ENCODE measurements around the gene HOXD13. TPM values are rescaled to one million over a fixed set of nuclear protein-coding genes. Genes with fewer than 3 reads are reported as not detected.
A peak's percentile ranks its signal among the peaks of the same experiment; 100 is the strongest.

Gene HOXD13
- total RNA-seq, 3 donors from 2014 or later, result not detected

DNA sequence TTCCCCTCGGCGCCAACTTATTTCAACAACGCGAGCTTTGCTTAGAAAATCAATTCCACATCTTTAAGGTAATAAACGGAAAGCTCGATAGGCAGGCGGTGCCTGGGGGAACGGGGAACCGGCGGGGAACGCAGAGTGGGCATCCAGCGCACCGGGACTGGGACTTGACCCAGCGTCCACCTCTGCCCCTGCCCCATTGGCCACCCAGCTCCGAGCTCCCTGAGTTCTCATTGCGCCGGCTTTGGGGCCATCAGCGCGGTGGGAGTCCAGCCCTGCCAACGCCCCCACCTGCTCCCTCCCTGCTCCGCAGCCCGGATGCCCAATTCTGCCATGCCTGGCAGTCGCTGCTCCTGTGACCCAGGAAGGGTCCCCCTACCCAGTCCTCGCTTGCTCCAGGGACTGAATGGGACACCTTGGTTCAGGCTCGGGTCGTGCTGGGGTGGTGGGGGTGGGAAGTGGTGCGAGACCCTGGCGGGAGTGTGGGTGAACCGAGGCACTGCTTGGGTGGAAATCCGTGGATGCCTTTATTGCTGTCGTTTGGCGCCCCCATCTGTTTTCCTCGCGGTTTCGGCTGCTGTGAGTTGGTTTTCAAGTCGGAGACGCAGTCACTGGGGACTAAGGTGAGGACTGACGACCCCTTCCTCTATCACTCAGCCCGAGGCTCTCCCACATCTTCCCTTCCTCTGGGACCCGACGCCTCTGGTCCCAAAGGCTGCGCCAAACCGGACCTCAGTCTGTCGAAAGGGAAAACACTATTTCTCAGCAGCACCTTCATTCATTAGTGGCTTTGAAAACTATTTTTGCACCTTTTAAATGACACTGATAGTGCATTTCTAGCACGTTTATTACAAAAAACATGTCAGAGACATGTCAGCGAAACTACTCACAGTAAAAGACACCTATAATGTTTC, 6.4 kb upstream of the HOXD13 start:
- DNase-seq (no peak), ATAC-seq (no peak)
- Mint-ChIP-seq H3K4me3 (peak overlapping the region; percentile 33), H3K4me1 (ENCODE audit: low read depth) (peaks cover 4% of the 10 kb centered on the region), H3K9me3 (peaks cover 8% of the 10 kb centered on the region), H3K27me3 (ENCODE audit: low read depth) (peaks cover 97% of the 10 kb centered on the region), H3K36me3 (ENCODE audit: insufficient read depth) (no peaks in the 10 kb centered on the region)

DNA sequence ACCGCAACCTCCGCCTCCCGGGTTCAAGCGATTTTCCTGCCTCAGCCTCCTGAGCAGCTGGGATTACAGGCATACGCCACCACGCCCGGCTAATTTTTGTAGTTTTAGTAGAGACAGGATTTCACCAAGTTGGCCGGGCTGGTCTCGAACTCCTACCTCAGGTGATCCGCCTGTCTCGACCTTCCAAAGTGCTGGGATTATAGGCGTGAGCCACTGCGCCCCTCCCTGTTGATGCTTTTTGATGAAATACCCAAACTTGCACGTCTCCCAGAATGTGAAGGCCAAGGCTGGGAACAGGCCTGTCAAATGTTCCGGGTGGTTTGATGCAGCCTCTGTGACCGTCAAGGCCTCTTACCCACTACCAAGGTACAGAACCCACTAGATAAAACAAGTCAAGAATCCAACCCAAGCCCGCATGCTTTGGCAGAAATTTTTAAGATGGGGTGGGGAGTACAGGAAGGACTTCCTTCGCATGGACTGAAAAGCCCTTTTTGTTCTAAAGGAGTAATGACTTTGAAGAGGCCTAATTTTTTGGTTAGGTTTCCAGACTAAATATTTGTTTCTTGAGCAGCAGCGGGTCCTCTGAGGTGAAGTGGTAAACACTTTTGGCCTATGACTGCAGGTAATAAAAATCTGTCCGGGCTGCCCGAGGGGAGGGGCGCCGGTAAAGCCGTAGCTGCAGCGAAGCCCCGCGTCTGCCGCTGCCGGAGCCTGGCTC, 5.0 kb upstream of the HOXD13 start:
- Mint-ChIP-seq H3K4me1 (ENCODE audit: low read depth) (peaks cover 7% of the 10 kb centered on the region), H3K4me3 (no peak overlapping the region), H3K9me3 (peaks cover 9% of the 10 kb centered on the region), H3K27me3 (ENCODE audit: low read depth) (peaks cover 95% of the 10 kb centered on the region), H3K36me3 (ENCODE audit: insufficient read depth) (no peaks in the 10 kb centered on the region)
- ATAC-seq (no peak), DNase-seq (no peak)

DNA sequence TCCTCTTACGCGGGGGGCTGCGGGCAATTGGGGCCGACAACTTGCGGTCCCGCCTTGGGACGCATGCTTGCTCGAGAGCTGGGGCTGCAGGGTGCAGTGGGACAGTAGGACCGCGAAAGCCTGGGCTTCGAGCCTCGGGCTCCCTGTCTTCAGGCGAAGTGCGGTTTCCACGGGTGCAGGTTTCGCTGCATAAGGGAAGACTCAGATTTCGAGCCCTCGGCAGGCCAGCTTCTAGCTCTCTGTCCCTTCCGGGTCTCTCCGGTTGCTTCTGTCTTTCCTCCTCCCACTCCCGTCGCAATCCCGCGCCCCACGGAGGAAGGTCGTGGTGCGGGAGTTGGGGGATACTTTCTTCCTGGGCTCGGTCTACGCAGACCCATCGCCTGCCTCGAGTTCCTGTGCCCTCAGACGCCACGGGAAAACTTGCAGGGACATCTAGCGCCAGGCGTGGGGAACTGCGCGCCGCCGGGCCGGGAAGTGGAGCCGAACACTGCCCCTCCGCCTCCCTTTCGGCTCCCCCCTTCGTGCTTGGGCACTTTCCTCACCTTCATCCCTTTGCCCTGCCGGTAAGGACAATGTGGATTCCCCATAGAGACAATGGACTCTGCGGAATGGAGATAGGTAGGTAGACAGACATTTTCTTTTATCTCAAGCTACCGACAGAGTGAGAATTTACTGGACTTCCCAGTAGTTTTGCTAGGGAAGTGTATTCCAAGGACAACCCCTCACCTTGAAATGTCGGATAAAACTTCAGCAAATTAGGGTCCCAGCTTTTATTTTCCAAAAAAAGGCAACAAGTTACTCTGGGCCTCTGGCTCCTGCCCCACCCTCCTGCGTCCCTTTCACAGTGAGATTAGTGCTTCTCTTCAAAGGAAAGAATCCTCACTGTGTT, 4.2 kb upstream of the HOXD13 start:
- H3K4me1 Mint-ChIP-seq (ENCODE audit: low read depth), result peaks cover 7% of the 10 kb centered on the region
- peak overlapping the region; percentile 45 for H3K4me3 Mint-ChIP-seq
- DNase-seq, result no peak
- peaks cover 90% of the 10 kb centered on the region for H3K27me3 Mint-ChIP-seq (ENCODE audit: low read depth)
- peaks cover 9% of the 10 kb centered on the region for H3K9me3 Mint-ChIP-seq
- peak in 1 of 2 donors; percentile 46 for ATAC-seq
- no peaks in the 10 kb centered on the region for H3K36me3 Mint-ChIP-seq (ENCODE audit: insufficient read depth)

DNA sequence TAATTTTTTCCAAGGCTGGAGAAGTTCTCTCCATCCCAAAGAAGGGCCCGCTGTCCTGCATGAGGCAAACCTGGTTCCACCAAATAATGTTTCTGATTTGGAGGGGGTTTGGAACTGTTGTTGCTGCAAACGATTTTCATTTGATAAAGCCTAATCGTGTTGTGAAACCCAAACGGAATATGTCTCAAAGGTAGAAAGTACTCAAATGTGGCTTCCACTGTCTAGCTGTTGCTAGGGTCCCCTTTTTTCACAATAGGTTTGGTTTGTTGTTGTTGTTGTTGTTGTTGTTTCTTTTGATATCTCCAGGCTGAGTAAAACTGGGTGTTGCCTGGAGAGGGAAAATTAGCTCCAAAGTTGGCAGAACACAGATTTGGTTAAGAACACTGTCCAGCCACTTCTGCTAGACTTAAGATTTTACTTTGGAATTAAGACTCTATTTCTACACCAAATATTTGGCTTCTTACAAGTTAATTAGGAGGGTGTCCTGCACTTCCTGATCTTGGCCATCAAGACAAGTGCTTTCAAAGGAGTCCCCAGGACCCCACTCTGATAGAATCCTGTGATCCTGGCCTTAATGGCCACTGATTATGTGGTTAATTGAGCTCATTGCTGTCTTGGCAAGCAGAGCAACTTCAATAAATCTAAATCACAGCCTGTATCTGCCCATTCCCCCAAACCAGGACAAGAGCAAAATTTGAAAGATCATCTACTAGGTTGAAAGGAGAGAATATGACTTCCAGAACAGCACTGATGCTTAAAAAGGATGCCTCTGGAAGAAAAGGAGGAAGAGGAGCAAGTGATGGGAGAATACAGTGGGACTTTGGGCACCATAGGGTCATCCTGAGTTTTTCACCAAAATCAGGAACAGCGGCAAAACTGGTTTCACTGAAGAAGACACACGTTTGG, 3.3 kb upstream of the HOXD13 start:
- peaks cover 13% of the 10 kb centered on the region for H3K4me1 Mint-ChIP-seq (ENCODE audit: low read depth)
- peaks cover 90% of the 10 kb centered on the region for H3K27me3 Mint-ChIP-seq (ENCODE audit: low read depth)
- DNase-seq (no peak), ATAC-seq (no peak)
- H3K4me3 Mint-ChIP-seq, result no peak overlapping the region
- H3K36me3 Mint-ChIP-seq (ENCODE audit: insufficient read depth), result no peaks in the 10 kb centered on the region
- peaks cover 9% of the 10 kb centered on the region for H3K9me3 Mint-ChIP-seq

DNA sequence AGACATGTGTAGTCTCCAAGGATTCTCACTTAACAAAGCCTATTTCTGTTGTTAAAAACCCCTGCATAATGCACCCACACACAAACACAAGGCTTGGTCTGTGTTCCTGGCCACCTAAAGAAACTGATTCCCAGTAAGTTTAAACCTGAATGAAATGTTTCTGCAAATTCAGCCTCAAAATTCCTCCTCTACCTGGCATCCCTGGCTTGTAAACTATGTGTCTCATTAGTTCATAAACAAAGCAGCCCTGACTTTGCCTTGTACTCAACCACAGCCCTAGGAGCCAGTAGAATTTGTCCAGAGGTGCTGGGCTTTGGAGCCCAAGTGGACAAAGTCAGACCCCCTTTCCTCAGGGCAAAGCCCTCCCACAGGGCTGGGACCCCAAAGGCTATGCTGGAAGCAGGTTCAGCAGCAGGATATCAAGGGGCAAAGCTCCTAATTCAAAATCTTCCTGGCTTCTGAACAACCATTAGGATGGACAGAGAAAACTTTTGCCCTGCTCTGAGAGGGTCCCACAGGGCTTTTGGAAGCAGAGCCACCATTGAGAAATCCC, 2.6 kb upstream of the HOXD13 start:
- peaks cover 91% of the 10 kb centered on the region for H3K27me3 Mint-ChIP-seq (ENCODE audit: low read depth)
- ATAC-seq (no peak), DNase-seq (no peak)
- H3K4me1 Mint-ChIP-seq (ENCODE audit: low read depth), result peaks cover 13% of the 10 kb centered on the region
- H3K4me3 Mint-ChIP-seq, result no peak overlapping the region
- H3K9me3 Mint-ChIP-seq, result peaks cover 9% of the 10 kb centered on the region
- H3K36me3 Mint-ChIP-seq (ENCODE audit: insufficient read depth), result no peaks in the 10 kb centered on the region

DNA sequence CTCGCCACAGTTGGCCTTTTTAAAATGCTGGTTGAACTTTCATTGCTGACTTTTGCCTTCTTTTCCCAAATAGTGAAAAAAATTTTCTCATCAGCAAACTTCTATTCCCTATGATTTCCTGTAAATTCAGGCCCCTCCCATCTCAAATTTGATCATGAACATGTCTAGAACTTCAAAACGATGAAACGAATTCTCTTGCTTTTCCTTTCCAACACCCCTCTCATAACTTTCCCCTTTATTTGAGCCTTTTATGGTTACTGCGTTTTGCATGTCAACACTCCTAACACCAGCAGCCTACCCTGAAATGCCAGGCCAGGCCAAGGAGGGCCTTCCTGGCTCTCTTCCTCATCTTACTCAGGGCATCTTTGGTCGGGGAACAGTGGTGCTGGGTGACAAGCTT, 1.7 kb upstream of the HOXD13 start:
- no peaks in the 10 kb centered on the region for H3K36me3 Mint-ChIP-seq (ENCODE audit: insufficient read depth)
- H3K4me3 Mint-ChIP-seq, result no peak overlapping the region
- peaks cover 13% of the 10 kb centered on the region for H3K4me1 Mint-ChIP-seq (ENCODE audit: low read depth)
- H3K27me3 Mint-ChIP-seq (ENCODE audit: low read depth), result peaks cover 91% of the 10 kb centered on the region
- H3K9me3 Mint-ChIP-seq, result peaks cover 9% of the 10 kb centered on the region
- DNase-seq, result no peak
- ATAC-seq, result no peak

DNA sequence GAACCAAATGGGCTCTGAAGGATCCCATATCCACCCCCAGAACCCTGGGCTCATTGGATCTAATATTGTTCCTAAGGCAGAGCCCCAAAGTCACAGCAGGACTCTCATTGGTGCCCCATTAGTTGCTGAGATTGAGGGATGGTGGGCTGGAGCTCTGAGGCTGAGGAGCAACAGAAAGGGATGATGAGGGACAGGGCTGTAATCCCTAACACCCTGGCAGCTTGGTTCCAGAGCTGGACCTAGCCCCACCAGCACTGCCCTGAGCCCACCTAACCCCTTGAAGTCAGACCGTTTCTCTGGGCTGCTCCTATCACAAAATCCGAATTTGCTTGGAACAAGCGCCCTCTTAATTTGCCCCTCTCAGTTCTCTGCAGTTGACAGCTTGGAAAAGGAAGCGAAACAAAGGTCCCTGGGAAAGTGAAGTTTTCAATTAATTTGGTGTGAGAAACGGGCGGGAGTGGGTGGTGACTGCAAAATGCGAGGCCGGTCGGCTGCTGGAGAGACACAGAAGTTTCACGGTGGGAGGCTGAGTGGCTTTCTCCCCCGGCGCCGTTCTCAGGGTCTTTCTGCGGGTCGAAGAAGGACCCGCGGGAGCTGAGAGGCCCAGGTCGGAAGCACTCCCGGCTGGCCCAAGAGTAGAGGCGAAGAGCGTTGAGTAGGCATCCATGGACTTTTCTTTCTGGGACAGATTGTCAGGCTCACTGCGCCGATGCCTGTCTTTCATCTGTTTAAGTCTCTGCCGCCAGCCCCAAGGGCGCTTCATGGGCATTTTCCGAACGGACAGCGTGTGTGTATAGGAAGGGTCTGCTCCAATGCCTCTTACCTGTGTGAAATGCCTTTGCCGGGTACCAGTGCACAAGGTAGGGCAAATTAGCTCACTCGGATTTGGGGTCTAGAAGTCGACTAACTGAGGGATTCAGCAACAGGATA, 927 bp upstream of the HOXD13 start:
- Mint-ChIP-seq H3K4me3 (peak overlapping the region; percentile 19), H3K27me3 (ENCODE audit: low read depth) (peaks cover 92% of the 10 kb centered on the region), H3K4me1 (ENCODE audit: low read depth) (peaks cover 18% of the 10 kb centered on the region), H3K36me3 (ENCODE audit: insufficient read depth) (no peaks in the 10 kb centered on the region), H3K9me3 (peaks cover 9% of the 10 kb centered on the region)
- ATAC-seq, result no peak
- no peak for DNase-seq

DNA sequence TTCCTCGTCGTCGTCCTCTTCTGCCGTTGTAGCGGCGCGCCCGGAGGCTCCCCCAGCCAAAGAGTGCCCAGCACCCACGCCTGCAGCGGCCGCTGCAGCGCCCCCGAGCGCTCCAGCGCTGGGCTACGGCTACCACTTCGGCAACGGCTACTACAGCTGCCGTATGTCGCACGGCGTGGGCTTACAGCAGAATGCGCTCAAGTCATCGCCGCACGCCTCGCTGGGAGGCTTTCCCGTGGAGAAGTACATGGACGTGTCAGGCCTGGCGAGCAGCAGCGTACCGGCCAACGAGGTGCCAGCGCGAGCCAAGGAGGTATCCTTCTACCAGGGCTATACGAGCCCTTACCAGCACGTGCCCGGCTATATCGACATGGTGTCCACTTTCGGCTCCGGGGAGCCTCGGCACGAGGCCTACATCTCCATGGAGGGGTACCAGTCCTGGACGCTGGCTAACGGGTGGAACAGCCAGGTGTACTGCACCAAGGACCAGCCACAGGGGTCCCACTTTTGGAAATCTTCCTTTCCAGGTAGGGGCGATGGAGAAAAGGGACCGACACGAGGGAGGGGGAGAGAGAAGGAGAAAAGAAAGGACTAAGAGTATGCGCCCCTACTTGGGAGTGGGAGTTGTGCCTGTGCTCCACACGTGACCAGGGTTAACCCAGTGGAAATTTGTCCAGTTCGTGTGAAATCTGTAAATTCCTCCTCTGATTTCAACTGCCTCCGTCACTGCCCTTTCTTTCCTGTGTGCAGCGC, 800 bp downstream of the HOXD13 start:
- peaks cover 92% of the 10 kb centered on the region for H3K27me3 Mint-ChIP-seq (ENCODE audit: low read depth)
- peaks cover 28% of the 10 kb centered on the region for H3K4me1 Mint-ChIP-seq (ENCODE audit: low read depth)
- no peak overlapping the region for H3K4me3 Mint-ChIP-seq
- no peaks in the 10 kb centered on the region for H3K36me3 Mint-ChIP-seq (ENCODE audit: insufficient read depth)
- H3K9me3 Mint-ChIP-seq, result peaks cover 9% of the 10 kb centered on the region
- DNase-seq, result no peak
- ATAC-seq, result no peak

DNA sequence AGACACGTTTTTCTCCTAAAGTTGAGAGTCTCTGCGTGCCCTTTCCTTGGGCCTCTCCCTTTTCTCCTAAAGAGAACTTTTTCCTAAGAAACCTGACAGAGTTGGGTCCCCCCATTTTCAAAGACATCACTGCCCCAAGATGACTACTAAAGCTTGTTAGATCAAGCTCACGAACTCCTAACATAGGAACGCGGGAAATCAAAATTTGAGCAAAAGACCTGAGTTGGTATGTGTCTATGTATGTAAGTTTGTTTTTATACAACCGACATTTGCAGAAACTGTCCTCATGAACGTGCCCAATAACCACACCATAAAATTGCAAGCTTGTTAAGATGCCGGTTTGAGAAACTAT, 1.4 kb downstream of the HOXD13 start:
- no peaks in the 10 kb centered on the region for H3K36me3 Mint-ChIP-seq (ENCODE audit: insufficient read depth)
- no peak for DNase-seq
- ATAC-seq, result no peak
- H3K9me3 Mint-ChIP-seq, result peaks cover 9% of the 10 kb centered on the region
- H3K4me3 Mint-ChIP-seq, result no peak overlapping the region
- peaks cover 27% of the 10 kb centered on the region for H3K4me1 Mint-ChIP-seq (ENCODE audit: low read depth)
- peaks cover 92% of the 10 kb centered on the region for H3K27me3 Mint-ChIP-seq (ENCODE audit: low read depth)

DNA sequence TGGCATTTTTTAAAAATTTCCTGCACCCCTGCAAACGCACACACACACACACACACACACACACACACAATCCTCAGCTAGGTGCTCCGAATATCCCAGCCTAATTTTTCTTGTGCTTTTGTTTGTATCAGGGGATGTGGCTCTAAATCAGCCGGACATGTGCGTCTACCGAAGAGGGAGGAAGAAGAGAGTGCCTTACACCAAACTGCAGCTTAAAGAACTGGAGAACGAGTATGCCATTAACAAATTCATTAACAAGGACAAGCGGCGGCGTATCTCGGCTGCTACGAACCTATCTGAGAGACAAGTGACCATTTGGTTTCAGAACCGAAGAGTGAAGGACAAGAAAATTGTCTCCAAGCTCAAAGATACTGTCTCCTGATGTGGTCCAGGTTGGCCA, 1.8 kb downstream of the HOXD13 start:
- Mint-ChIP-seq H3K9me3 (peaks cover 9% of the 10 kb centered on the region), H3K27me3 (ENCODE audit: low read depth) (peaks cover 92% of the 10 kb centered on the region), H3K4me1 (ENCODE audit: low read depth) (peaks cover 27% of the 10 kb centered on the region), H3K36me3 (ENCODE audit: insufficient read depth) (no peaks in the 10 kb centered on the region), H3K4me3 (no peak overlapping the region)
- DNase-seq (no peak), ATAC-seq (no peak)

DNA sequence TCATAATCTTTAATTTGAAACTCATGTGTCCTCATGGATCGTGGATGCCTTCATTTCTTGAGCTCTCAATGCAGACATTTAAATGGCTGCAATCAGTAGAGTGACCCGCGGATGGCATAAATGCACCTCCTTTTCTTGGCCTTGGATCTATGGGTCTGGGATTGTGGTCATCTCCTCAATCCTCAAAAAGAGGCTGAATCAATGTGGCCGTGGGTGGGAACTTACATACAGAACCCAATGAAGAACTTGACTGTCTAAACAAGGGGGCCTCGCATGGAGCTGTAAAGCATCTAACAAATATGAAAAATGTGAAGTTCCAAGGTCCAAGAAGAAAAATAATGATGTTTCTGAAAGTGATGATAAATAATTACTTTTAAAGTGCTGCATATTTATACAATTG, 2.9 kb downstream of the HOXD13 start:
- H3K27me3 Mint-ChIP-seq (ENCODE audit: low read depth), result peaks cover 88% of the 10 kb centered on the region
- ATAC-seq (no peak), DNase-seq (no peak)
- H3K4me1 Mint-ChIP-seq (ENCODE audit: low read depth), result peaks cover 27% of the 10 kb centered on the region
- no peaks in the 10 kb centered on the region for H3K36me3 Mint-ChIP-seq (ENCODE audit: insufficient read depth)
- H3K4me3 Mint-ChIP-seq, result no peak overlapping the region
- H3K9me3 Mint-ChIP-seq, result peaks cover 9% of the 10 kb centered on the region

Data from activated T-cell treated with anti-CD3 and anti-CD28 coated beads, Interleukin-2, amount 50 U/mL, for 4 hours (primary cell).